ENCODE data around the gene CARD6.

The CARD6 gene

DNA sequence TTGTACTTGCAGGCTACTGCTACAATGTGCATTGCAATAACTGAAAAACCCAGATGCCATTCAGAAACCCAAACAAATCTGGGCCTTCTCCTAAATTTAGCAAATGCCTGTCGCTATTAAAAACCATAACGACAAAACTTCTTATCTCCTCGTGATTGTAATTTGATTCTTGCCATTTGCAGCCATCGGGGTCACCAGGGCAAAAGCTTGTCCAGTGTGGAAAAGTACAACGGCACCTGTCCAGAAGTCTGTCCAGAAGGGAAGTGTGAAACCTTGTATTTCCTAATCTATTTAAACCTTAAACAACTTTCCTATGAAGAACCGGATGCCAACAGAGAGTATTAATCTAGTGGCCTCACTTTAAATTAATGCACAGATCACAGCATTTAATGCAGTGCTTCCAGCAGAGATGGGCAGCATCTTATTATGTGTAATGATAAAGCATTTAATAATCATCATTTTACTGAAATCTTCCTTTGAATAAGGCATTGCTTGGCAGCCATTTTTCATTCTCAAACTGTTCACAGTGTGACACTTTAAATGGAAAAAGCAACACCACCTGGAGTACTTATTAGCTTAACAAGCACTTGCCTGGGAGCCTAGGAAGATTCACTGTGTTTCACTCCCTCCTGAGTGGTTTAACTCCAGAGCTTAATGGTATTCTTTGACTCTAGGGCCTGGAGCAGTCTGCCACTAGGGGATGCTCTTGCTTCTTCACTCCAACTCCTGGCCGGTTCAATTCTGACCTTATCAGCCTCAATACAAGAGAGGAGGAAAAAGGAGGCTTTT is 63.2 kb downstream of the CARD6 start:
- Histone ChIP-seq H3K4me1 (peaks cover 26% of the 10 kb centered on the region), H3K79me2 (no peaks in the 10 kb centered on the region), H3K9me3 (ENCODE audit: control insufficient read depth, low read length) (no peaks in the 10 kb centered on the region), H3K4me3 (ENCODE audit: low read depth, low read length) (no peak overlapping the region), H2AFZ (peak overlapping the region; percentile 81), H3K27me3 (ENCODE audit: control insufficient read depth, insufficient read depth, low read length) (no peaks in the 10 kb centered on the region), H3K27ac (peak overlapping the region; percentile 83), H3K4me2 (ENCODE audit: low read length) (no peak overlapping the region), H3K36me3 (ENCODE audit: control insufficient read depth, insufficient read depth, low read length) (no peaks in the 10 kb centered on the region), H3K9ac (no peak overlapping the region)
- TF ChIP-seq, protein P1, sequence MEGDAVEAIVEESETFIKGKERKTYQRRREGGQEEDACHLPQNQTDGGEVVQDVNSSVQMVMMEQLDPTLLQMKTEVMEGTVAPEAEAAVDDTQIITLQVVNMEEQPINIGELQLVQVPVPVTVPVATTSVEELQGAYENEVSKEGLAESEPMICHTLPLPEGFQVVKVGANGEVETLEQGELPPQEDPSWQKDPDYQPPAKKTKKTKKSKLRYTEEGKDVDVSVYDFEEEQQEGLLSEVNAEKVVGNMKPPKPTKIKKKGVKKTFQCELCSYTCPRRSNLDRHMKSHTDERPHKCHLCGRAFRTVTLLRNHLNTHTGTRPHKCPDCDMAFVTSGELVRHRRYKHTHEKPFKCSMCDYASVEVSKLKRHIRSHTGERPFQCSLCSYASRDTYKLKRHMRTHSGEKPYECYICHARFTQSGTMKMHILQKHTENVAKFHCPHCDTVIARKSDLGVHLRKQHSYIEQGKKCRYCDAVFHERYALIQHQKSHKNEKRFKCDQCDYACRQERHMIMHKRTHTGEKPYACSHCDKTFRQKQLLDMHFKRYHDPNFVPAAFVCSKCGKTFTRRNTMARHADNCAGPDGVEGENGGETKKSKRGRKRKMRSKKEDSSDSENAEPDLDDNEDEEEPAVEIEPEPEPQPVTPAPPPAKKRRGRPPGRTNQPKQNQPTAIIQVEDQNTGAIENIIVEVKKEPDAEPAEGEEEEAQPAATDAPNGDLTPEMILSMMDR (IDR thresholded peaks at IDR 0.05) = peak; percentile 98

DNA sequence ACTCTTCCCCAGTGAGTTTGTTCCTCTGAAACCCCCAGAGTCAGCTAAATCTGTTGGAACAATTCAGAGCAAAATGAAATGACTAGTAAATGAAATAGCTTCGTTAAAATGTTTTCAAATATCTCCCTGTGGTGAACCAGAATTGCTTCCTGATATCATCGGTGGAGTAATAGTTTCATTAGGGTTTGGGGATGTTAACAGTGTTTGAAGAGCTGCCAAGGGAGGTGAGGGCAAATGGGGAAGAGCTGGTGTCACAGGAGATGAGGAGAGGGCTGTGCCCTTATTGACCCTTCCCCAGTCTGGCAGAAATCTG is 63.8 kb downstream of the CARD6 start:
- Histone ChIP-seq H3K27ac (peak overlapping the region; percentile 83), H3K79me2 (no peaks in the 10 kb centered on the region), H3K36me3 (ENCODE audit: control insufficient read depth, insufficient read depth, low read length) (no peaks in the 10 kb centered on the region), H3K4me2 (ENCODE audit: low read length) (no peak overlapping the region), H3K9me3 (ENCODE audit: control insufficient read depth, low read length) (no peaks in the 10 kb centered on the region), H3K27me3 (ENCODE audit: control insufficient read depth, insufficient read depth, low read length) (no peaks in the 10 kb centered on the region), H3K4me1 (peaks cover 30% of the 10 kb centered on the region), H3K9ac (no peak overlapping the region), H2AFZ (peak overlapping the region; percentile 81), H3K4me3 (ENCODE audit: low read depth, low read length) (no peak overlapping the region)
- TF ChIP-seq, protein P1 (IDR thresholded peaks at IDR 0.05) = no peak

DNA sequence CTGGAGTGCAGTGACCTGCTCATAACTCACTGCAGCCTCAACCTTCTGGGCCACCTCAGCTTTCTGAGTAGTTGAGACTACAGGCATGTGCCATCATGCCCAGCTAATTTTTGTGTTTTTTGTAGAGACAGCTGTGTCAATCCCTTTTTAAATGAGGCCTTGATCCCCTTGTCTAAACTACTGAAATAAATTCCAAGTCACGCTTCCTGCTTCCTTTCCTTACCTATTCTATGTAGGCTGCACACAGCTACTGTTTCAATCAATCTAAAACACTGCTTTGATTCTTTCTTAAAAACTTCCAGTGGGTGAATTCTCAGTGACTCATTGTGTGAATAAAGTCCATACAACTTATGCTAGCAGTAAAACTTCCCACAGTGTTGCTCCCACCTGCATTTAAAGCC is 65.2 kb downstream of the CARD6 start:
- Histone ChIP-seq H3K4me2 (ENCODE audit: low read length) (no peak overlapping the region), H3K27me3 (ENCODE audit: control insufficient read depth, insufficient read depth, low read length) (no peaks in the 10 kb centered on the region), H3K4me1 (peaks cover 30% of the 10 kb centered on the region), H3K4me3 (ENCODE audit: low read depth, low read length) (no peak overlapping the region), H2AFZ (peak overlapping the region; percentile 12), H3K36me3 (ENCODE audit: control insufficient read depth, insufficient read depth, low read length) (no peaks in the 10 kb centered on the region), H3K9me3 (ENCODE audit: control insufficient read depth, low read length) (no peaks in the 10 kb centered on the region), H3K27ac (no peak overlapping the region), H3K9ac (no peak overlapping the region), H3K79me2 (no peaks in the 10 kb centered on the region)
- TF ChIP-seq, protein P1 (IDR thresholded peaks at IDR 0.05) = no peak

DNA sequence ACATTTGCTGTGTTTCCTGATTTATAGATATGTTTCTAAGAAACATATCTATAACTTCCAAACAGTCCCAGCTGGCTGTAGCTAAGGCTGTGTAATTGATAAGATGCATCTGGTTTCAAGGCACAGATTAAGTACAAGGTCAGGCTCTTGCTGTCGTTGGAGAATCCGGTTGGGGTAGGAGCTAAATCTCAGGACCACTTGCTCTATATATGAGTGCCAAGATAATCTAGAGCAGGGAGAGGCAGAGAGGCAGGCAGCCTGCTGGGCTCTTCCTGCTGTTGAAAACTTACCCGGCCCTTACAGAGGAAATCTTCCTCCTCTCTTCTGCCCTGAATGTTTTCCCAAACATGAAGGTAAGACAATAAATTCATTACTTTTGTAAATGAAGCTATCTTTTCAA is 68.1 kb downstream of the CARD6 start, which contains the start of gene C7:
TSS of gene C7 (plus strand) at position 234 of the 400 bp plus-strand sequence. CDS start at position 348, 114 bp downstream.
- Histone ChIP-seq H2AFZ (peak within 1 kb of the TSS; percentile 36), H3K9ac (no peak within 1 kb of the TSS), H3K27me3 (ENCODE audit: control insufficient read depth, insufficient read depth, low read length) (no peaks in the 10 kb centered on the region), H3K9me3 (ENCODE audit: control insufficient read depth, low read length) (no peaks in the 10 kb centered on the region), H3K4me3 (ENCODE audit: low read depth, low read length) (no peak within 1 kb of the TSS), H3K36me3 (ENCODE audit: control insufficient read depth, insufficient read depth, low read length) (no peaks in the 10 kb centered on the region), H3K4me2 (ENCODE audit: low read length) (no peak within 1 kb of the TSS), H3K27ac (peak within 1 kb of the TSS; percentile 33), H3K4me1 (peaks cover 18% of the 10 kb centered on the region), H3K79me2 (no peaks in the 10 kb centered on the region)
- TF ChIP-seq, protein P1 (IDR thresholded peaks at IDR 0.05) = no peak

DNA sequence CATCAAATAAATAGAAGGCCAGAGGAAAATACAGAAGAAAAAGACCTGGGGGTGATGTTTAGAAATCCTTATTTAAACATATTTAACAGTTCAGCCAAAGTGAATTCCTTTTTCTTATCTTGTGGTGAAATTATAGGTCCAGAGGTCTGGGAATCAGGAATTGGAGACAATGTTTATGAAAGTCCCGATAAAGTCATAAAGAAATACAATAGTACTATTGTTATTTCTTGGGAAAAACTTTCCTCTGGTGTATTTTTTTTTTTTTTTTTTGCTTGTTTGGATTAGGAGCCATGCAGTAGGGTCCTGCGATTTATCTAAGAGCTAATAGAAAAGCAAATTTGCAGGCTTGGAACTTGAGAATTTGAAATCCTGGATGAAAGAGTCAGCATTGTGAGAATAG is 68.6 kb downstream of the CARD6 start:
- H2AFZ ChIP-seq = peak overlapping the region; percentile 36
- H3K27me3 ChIP-seq (ENCODE audit: control insufficient read depth, insufficient read depth, low read length) = no peaks in the 10 kb centered on the region
- H3K9ac ChIP-seq = no peak overlapping the region
- H3K79me2 ChIP-seq = no peaks in the 10 kb centered on the region
- peaks cover 13% of the 10 kb centered on the region for H3K4me1 ChIP-seq
- no peak overlapping the region for H3K27ac ChIP-seq
- no peaks in the 10 kb centered on the region for H3K36me3 ChIP-seq (ENCODE audit: control insufficient read depth, insufficient read depth, low read length)
- H3K9me3 ChIP-seq (ENCODE audit: control insufficient read depth, low read length) = no peaks in the 10 kb centered on the region
- H3K4me3 ChIP-seq (ENCODE audit: low read depth, low read length) = no peak overlapping the region
- TF ChIP-seq, protein P1 (IDR thresholded peaks at IDR 0.05) = no peak
- H3K4me2 ChIP-seq (ENCODE audit: low read length) = no peak overlapping the region

Measured in parathyroid adenoma (tissue), 2 donors.